Gastroesophageal sphincter (tissue), 3 donors: ENCODE data around the gene CAMK1D.

ENCODE experiments used
- CTCF ChIP-seq, 4 experiments: fragments of 200-600 bp in 2 of 4; fragments of 450-650 bp in 2 of 4; sonication (generic) in 1 of 4; IDR thresholded peaks; one replicate each; pipeline ENCODE4 v1.5.1; 2017 to 2019; ENCODE audit warnings: antibody characterized with exemption in 4 of 4, mild to moderate bottlenecking in 2 of 4, moderate library complexity in 2 of 4
- POLR2A ChIP-seq, 2 donors: fragments of 450-650 bp; IDR thresholded peaks; one replicate each; pipeline ENCODE4 v1.6.1; 2017; ENCODE audit warnings: antibody characterized with exemption in 2 of 2, mild to moderate bottlenecking in 2 of 2, moderate library complexity in 1 of 2

- TF ChIP-seq CTCF (IDR thresholded peaks at IDR 0.05) (no peak), POLR2A (IDR thresholded peaks at IDR 0.05) (no peak)
Observed at GRCh38 chr10:12465385-12466136, 116.2 kb downstream of the CAMK1D start.
